Measurements from ENCODE around the gene CDK16.

Gene CDK16

DNA sequence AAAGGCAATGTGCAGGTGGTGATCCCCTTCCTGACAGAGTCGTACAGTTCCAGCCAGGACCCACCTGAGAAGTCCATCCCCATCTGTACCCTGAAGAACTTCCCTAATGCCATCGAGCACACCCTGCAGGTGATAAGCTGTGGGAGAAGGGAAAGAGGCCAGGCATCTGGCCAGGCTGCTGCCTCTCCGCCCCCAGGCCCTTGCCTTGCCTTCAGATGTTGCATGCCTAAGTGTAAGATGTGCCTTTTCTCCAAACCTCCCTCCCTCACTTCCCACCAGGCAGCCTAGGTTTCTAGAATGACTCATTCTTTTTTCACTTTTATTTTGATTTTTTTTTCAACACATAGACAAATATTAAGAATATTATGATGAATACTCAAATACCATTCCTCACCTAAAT, 12.2 kb upstream of the CDK16 start:
- TF ChIP-seq POLR2A (IDR thresholded peaks at IDR 0.05; ENCODE audit: extremely low read depth, insufficient read length) (no peak), MYC (IDR thresholded peaks at IDR 0.05; ENCODE audit: low read depth, low read length) (no peak)
- TF ChIP-seq, protein P1, sequence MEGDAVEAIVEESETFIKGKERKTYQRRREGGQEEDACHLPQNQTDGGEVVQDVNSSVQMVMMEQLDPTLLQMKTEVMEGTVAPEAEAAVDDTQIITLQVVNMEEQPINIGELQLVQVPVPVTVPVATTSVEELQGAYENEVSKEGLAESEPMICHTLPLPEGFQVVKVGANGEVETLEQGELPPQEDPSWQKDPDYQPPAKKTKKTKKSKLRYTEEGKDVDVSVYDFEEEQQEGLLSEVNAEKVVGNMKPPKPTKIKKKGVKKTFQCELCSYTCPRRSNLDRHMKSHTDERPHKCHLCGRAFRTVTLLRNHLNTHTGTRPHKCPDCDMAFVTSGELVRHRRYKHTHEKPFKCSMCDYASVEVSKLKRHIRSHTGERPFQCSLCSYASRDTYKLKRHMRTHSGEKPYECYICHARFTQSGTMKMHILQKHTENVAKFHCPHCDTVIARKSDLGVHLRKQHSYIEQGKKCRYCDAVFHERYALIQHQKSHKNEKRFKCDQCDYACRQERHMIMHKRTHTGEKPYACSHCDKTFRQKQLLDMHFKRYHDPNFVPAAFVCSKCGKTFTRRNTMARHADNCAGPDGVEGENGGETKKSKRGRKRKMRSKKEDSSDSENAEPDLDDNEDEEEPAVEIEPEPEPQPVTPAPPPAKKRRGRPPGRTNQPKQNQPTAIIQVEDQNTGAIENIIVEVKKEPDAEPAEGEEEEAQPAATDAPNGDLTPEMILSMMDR (IDR thresholded peaks at IDR 0.05; ENCODE audit: low read depth, low read length), result no peak
- TF ChIP-seq, protein P2, sequence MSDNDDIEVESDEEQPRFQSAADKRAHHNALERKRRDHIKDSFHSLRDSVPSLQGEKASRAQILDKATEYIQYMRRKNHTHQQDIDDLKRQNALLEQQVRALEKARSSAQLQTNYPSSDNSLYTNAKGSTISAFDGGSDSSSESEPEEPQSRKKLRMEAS (IDR thresholded peaks at IDR 0.05; ENCODE audit: low read depth, low read length), result no peak

DNA sequence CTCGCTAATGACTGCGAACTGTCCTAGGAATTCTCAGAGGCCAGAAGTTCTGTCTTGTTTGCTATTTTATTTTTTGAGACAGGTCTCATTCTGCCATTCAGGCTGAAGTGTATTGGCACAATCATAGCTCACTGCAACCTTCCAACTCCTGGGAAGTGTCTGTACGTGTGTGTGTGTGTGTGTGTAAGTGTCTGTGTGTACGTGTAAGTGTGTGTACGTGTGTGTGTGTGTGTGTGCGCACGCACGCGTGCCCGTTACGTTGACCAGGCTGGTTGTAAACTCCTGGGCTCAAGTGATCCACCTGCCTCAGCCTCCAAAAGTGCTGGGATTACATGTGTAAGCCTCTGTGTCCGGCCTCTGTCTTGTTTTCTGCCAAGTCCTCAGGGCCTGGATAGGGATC, 10.4 kb upstream of the CDK16 start:
- no peak overlapping the region for H3K4me3 ChIP-seq (ENCODE audit: low read depth, low read length)
- TF ChIP-seq POLR2A (IDR thresholded peaks at IDR 0.05; ENCODE audit: extremely low read depth, insufficient read length) (no peak), MYC (IDR thresholded peaks at IDR 0.05; ENCODE audit: low read depth, low read length) (no peak)
- TF ChIP-seq, protein P1 (IDR thresholded peaks at IDR 0.05; ENCODE audit: low read depth, low read length), result no peak
- TF ChIP-seq, protein P2 (IDR thresholded peaks at IDR 0.05; ENCODE audit: low read depth, low read length), result no peak

More for the DNA sequence above, 12.2 kb upstream of the CDK16 start:
- H3K4me3 ChIP-seq (ENCODE audit: low read depth, low read length), result no peak overlapping the region
- DNase-seq (ENCODE audit: low read depth), result no peak

DNA sequence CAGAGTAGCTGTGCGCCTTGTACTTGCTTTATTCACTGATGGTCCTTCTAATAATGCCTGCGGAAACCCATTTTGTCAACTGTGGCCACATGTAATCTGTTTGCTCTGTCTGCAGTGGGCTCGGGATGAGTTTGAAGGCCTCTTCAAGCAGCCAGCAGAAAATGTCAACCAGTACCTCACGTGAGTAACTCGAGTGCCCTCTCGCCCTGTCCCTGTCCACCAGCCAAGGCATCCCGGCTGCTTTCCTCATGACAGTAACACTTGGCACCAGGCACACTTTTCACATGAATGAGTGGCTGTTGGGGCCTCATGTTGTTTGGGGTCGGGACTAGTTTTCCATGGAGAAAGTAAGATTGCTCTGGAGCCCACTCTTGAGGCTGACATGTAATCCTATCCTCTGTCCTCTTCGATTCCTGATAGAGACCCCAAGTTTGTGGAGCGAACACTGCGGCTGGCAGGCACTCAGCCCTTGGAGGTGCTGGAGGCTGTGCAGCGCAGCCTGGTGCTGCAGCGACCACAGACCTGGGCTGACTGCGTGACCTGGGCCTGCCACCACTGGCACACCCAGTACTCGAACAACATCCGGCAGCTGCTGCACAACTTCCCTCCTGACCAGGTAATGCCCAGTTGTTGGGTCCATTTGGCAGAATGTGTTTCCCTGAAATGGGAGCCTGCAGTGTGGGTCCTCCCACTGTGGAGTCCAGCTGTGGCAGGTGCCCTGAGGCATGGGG, 8.8 kb upstream of the CDK16 start:
- TF ChIP-seq MYC (IDR thresholded peaks at IDR 0.05; ENCODE audit: low read depth, low read length), result no peak
- TF ChIP-seq POLR2A (IDR thresholded peaks at IDR 0.05; ENCODE audit: extremely low read depth, insufficient read length), result no peak
- TF ChIP-seq, protein P1 (IDR thresholded peaks at IDR 0.05; ENCODE audit: low read depth, low read length), result no peak
- TF ChIP-seq, protein P2 (IDR thresholded peaks at IDR 0.05; ENCODE audit: low read depth, low read length), result no peak
- DNase-seq (ENCODE audit: low read depth), result no peak
- H3K4me3 ChIP-seq (ENCODE audit: low read depth, low read length), result no peak overlapping the region

More for the DNA sequence above, 10.4 kb upstream of the CDK16 start:
- DNase-seq (ENCODE audit: low read depth), result no peak

DNA sequence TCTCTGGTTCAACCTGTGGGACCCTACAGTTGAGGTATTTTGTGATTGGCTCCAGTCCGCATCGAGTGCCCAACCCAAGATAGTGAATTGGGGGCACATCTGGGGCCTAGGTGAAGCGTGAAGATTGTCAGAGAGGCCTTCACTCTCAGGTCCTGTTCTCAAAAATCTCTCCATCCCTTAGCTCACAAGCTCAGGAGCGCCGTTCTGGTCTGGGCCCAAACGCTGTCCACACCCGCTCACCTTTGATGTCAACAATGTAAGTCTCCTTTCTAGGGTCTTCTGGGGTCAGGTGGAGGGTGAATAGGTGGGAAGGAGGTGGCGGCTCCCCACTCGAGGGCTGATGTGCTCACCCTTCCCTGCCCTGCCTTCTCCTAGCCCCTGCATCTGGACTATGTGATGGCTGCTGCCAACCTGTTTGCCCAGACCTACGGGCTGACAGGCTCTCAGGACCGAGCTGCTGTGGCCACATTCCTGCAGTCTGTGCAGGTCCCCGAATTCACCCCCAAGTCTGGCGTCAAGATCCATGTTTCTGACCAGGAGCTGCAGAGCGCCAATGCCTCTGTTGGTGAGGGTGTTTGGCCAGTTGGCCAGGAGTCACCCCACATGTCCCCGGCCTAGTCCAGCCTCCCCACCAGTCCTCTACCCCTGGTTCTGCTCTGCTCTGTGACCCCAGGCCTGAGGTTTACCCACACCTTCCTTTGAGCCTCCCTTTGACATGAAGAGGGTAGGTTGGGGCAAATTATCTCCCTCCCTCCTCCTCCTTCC, 7.6 kb upstream of the CDK16 start:
- H3K4me3 ChIP-seq (ENCODE audit: low read depth, low read length), result no peak overlapping the region
- TF ChIP-seq POLR2A (IDR thresholded peaks at IDR 0.05; ENCODE audit: extremely low read depth, insufficient read length), result no peak
- TF ChIP-seq, protein P2 (IDR thresholded peaks at IDR 0.05; ENCODE audit: low read depth, low read length), result no peak
- no peak for TF ChIP-seq MYC (IDR thresholded peaks at IDR 0.05; ENCODE audit: low read depth, low read length)
- TF ChIP-seq, protein P1 (IDR thresholded peaks at IDR 0.05; ENCODE audit: low read depth, low read length), result no peak
- DNase-seq (ENCODE audit: low read depth), result no peak

DNA sequence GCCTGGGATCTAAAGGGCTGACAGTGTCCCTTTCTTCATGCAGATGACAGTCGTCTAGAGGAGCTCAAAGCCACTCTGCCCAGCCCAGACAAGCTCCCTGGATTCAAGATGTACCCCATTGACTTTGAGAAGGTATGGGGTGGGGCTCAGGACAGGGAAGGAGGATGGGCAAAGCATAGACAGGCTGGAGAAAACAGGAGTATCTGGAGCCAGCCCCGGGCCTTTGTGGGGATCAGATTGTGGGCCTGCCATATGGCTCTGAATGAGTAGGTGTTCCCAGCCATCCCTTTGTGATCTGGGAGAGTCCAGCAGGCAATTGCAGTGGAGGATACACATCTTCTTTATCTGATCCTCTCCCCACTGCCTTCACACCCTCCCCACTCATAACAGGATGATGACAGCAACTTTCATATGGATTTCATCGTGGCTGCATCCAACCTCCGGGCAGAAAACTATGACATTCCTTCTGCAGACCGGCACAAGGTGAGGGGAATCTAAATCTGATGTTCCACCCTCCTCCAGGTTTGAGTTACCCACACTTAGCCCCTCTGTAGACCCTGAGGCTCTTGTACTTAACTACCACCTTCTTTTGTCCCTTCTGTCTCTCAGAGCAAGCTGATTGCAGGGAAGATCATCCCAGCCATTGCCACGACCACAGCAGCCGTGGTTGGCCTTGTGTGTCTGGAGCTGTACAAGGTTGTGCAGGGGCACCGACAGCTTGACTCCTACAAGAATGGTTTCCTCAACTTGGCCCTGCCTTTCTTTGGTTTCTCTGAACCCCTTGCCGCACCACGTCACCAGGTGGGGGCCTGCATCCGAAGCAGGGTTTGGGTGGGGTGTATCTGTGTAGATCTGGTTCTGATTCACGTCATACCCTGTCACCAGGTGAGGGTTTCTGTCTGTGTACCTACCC, 5.8 kb upstream of the CDK16 start:
- TF ChIP-seq, protein P2 (IDR thresholded peaks at IDR 0.05; ENCODE audit: low read depth, low read length), result no peak
- TF ChIP-seq, protein P1 (IDR thresholded peaks at IDR 0.05; ENCODE audit: low read depth, low read length), result no peak
- TF ChIP-seq POLR2A (IDR thresholded peaks at IDR 0.05; ENCODE audit: extremely low read depth, insufficient read length), result no peak
- no peak for TF ChIP-seq MYC (IDR thresholded peaks at IDR 0.05; ENCODE audit: low read depth, low read length)
- no peak for DNase-seq (ENCODE audit: low read depth)
- no peak overlapping the region for H3K4me3 ChIP-seq (ENCODE audit: low read depth, low read length)
